A549 (cell line): ENCODE measurements around the gene PLA2G5.

Experiments used
- CTCF ChIP-seq: fragments of >200 bp; sonication (Bioruptor Twin); formaldehyde crosslinking; IDR thresholded peaks from 3 replicates; pipeline ENCODE4 v1.5.1; 2016
- POLR2A ChIP-seq: IDR thresholded peaks from 2 replicates; pipeline ENCODE4 v1.6.1; 2012; ENCODE audit warnings: mild to moderate bottlenecking, low read length

- TF ChIP-seq CTCF (no peak), POLR2A (no peak)
These were observed 50.8 kb downstream of the PLA2G5 start for GRCh38 chr1:20120796-20121195.
